HG02970 (cell line): ENCODE results near the gene COL8A2.

ENCODE experiments used
- ATAC-seq: cut with Tn5 transposase; IDR thresholded peaks from one replicate; pipeline ENCODE4 v1.9.1; 2021; ENCODE audit warnings: mild to moderate bottlenecking, moderate library complexity, moderate number of reproducible peaks; ENCODE audit not compliant: unreplicated experiment, low FRiP score

The COL8A2 gene

DNA sequence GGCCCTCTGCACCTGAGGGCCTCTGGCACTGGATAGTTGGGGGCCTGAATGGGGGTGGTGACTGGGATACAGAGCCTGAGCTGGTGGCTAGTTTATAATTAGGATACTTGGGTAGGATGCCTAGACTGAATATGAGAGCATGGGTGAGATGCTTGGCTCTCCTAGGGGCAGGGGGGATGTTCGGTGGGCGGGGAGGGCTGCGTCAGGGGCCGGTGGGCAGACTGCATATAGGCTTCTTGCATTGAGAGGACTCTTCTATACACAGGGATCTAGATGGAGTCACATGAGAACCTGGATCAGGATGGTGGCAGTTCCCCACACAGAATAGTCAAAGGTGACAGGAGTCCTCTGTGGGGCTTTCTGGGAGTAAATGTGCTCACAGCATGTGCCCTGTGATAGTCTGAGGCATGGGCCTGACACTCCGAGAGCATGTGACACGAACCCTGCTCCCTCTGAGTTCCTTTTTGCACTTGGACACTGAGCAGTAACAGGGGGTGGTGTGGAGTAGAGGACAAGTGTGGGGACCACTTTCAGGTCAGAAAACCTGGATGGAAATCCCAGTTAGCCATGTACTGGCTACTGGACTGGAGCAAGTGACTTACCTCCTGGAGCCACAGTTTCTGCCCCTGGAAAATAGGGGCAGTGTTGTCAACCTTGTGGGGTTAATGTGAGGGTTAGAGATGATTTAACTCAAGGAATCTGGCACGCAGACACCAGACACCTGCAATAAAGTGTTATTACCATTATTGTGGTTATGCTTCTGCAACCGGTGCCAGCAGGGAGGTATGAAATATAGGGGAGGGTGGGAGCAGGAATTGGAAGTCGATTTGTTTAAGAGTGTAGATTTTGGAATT lies 33.2 kb upstream of the COL8A2 start:
- no peak for ATAC-seq

DNA sequence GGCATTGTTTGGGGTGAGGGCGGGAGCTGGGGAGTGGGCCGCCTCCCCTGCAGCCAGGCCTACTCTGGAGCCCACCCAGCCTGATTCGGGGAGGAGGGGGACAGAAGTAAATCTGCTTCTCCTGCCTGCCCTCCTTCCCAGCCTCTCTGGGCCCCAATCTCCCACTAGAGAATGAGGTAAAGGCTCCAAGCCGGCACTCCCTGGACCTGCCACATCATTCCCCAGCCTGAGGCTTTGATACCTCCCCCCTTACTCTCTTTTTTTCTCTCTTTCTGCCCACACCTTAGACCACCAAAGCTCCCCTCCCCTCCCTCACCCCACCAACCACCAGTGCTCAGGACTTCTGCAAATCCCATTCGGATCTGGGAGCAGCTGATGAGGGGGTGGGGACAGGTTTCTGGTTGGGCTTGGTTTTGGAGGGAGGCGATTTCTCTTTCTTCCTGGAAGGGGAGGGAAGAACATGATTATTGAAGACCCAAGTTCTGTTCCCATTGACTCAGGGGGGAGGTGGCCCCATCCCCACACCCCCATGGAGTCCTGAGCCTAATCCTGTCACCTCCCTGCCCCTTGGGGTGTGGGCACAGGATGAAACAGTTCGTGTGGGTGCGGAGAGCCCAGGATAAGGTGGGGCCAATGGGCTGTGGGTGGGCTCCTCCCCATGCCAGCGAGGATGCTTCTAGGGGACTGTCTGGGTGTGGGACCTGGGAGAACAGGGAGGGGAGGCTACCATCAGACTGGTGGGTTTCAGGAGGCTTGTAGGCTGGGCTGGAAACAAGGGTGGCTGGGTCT lies 32.3 kb upstream of the COL8A2 start:
- ATAC-seq: no peak

GRCh38 chr1:36156329-36157114 lies 31.5 kb upstream of the COL8A2 start:
- ATAC-seq: no peak

GRCh38 chr1:36155408-36156328 lies 30.6 kb upstream of the COL8A2 start, which contains the start of gene MAP7D1:
Gene MAP7D1, plus strand, starts transcription at chr1:36156160. Its CDS starts 258 bp downstream, at chr1:36156418.
- peak; percentile 58 for ATAC-seq

DNA sequence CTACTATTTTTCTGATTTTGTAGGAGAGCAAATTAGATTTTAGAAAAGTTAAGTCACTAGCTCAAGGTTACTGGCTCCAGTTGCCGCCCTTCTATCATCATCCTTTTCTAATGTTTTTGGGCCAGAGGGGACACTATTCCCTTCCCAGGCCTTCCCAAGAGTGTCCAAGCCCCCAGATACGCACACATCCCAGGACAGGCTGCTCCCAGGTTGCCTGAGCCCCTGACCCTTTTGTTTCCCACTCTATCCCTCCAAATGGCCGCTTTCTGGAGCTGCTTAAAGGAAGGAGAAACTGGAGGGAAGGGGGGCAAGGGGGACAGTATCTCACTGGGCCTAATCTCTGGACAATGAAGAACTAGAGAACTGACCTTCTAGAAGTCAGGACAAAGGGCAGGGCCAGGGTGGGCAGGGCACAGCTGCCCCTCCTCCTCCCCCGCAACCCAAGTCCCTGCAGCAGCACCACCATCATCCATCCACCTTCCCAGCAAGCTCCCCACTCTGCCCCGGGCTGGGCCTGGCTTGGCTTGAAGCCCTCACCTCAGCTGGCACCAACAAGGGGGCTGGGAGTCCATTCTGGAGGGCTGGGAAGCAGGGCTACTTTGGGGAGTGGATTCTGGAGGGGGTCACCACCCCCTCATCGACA lies 29.9 kb upstream of the COL8A2 start:
- no peak for ATAC-seq

DNA sequence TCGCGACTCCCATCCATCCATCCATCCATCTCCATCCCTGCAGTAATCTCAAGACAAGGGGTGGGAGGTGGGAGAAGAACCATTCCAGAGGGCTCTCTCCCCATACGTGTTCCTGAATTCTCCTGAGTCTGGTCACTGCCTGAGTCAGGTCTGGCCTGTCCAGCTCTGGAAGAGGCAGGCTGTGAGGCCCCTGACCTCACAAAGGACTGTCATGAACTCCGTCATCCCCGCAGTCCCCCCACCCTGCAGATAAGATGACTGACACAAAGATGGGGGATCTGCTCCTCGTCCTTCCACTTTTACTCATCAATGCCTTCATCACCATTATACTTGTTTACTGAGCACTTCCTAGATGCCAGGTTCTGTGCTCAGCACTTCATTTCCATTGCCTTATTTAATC lies 29.3 kb upstream of the COL8A2 start:
- no peak for ATAC-seq

DNA sequence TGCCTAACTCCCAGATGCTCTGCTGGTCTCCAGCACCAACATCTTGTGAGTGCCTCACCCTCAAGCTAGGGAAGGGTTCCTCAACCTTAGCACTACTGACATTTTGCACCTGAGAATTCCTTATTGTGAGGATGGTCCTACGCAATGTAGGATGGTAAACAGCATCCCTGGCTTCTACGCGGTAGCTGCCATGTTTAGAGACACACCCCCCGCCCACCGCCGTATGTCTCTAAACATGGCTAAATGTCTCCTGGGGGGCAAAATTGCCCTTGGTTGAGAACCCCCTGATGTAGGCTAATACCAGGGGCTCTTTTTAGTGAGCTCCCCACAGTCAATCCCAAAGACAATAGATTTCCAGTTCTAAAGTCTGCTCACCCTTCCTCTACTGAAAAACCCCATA lies 28.5 kb upstream of the COL8A2 start:
- no peak for ATAC-seq

- ATAC-seq: no peak
These were observed 26.8 kb upstream of the COL8A2 start for GRCh38 chr1:36151845-36152203.

GRCh38 chr1:36151134-36151844 lies 26.3 kb upstream of the COL8A2 start:
- no peak for ATAC-seq

DNA sequence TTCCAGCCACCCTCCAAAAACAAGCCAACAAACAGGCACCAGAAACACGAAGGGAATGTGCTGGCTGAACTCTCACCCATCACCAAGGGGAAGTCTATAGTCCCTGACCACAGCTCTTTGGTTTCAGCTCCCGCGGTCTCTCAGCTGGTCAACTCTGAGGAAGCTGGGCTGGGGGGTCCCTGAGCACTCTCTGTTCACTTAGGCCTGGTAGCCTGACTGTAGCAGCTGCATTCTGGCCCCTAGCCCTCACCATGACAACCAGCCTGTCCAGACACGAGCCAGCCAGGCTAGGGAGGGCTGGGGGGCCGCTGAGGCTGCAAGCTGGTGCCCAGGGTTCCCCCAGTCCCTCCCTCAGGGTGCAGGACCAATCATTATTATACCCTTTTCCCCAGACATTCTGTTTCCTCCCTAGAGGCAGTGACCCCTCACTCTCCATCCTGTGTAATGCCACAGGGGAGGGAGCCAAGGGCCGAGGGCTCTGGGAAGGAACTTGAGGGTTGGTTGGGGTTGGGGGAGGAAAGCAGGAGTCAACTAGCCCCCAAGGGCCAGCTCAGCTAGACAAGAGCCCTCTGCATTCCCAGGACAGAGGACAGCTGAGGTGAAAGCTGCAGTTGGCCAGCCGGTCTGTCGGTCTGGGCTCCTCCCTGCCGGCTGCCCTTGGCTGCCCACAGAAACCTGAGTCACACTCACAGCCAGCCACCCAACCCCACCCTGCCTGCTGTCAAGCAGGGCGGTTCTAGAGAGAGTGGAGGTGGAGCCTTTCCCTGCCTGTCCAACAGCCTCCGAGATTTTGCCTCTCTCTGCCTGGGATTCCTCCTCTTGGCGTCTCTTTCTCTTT lies 25.5 kb upstream of the COL8A2 start:
- peak; percentile 29 for ATAC-seq

GRCh38 chr1:36149973-36150295 lies 24.9 kb upstream of the COL8A2 start:
- no peak for ATAC-seq

- ATAC-seq: peak; percentile 93
These were observed 24.4 kb upstream of the COL8A2 start, which contains the start of gene TRAPPC3 for GRCh38 chr1:36149237-36149972. Gene TRAPPC3, minus strand, starts transcription at chr1:36149486. Its CDS starts 108 bp downstream, at chr1:36149378.

DNA sequence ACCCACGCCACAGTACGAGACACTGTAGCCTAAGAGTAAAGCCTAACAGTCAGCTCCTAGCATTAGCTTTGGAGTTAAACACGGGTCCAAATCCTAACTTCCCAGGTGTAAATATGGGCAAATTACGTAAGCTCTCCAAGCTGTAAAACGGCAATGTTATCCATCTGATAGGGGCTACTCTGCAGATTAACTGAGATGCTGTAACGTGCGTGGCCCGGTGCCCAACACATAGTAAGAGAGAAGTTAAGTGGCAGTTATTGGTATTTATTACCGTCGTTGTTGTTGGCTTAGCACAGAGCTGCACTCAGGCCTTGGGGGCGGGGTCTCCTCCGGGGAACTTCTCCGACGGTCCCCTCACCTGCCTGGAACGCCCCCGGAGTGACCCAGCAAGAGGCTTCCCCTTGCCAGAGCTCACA lies 23.8 kb upstream of the COL8A2 start:
- no peak for ATAC-seq

DNA sequence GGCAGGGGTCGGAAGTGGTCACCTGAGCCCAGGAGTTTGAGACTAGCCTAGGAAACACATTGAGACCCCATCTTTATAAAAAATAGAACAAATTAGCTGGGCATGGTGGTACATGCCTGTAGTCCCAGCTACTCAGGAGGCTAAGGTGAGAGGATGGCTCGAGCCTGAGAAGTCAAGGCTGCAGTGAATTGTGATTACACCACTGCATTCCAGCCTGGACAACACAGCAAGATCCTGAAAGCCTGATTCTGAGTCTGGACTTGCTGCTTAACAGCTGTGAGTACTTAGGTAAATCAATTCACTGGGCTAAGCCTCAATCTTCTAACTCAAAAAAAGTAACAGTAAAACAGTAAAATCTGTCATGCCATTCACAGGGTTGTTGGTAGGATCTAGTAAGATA lies 19.4 kb upstream of the COL8A2 start:
- no peak for ATAC-seq

- ATAC-seq: no peak
These were observed 18.4 kb upstream of the COL8A2 start for GRCh38 chr1:36143424-36143823.

DNA sequence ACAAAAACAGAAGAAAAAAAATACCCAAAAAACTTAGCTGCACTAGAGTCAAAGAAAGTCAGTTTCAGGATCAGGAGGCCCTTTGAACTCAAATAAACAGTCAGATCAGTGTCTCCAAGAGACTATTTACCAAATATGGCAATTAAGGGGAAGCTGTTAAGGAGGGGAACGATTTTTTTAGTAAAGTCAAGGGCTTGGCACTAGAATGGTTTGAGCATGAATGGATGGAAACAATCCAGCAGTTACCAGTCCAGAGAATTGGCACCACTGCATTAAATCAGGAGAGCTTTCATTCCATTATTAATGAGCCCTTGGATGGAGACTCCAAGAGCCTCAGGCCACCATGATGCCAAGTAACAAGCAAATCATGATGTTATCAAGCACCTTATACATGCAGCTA lies 17.1 kb upstream of the COL8A2 start:
- no peak for ATAC-seq

GRCh38 chr1:36139521-36139920 lies 14.5 kb upstream of the COL8A2 start:
- ATAC-seq: no peak
